Measurements from ENCODE around the gene GH1. TPM values are rescaled to one million over a fixed set of nuclear protein-coding genes. Genes with fewer than 3 reads are reported as not detected.
A peak's percentile ranks its signal among the peaks of the same experiment; 100 is the strongest.
"Not testable (repeated sequence)": the region's sequence is repeated elsewhere in the genome, so short reads cannot be mapped to it uniquely, and the experiment has no call there.

Gene GH1
- total and polyA plus RNA-seq, 7 donors: 0.25 TPM; not detected in 6

GRCh38 chr17:63914471-63914870, 4.2 kb downstream of the GH1 start:
- no peak for DNase-seq
- Histone ChIP-seq H3K4me3 (no peak overlapping the region), H3K27ac (no peak overlapping the region), H3K9me3 (no peaks in the 10 kb centered on the region), H3K4me1 (no peaks in the 10 kb centered on the region), H3K36me3 (no peaks in the 10 kb centered on the region), H3K27me3 (peaks cover 0 to 11% (median 0%) of the 10 kb centered on the region in 3 donors)
- intact Hi-C loops (cut with DNase I): loop anchor here (5.0 kb wide), 1 partner anchor 78 kb away; no protein-coding TSS in a partner anchor
- WGBS, 2 donors: 93 to 94% methylated on average over 7 of the region's 7 CpGs
- no peak for TF ChIP-seq POLR2AphosphoS5 (IDR thresholded peaks at IDR 0.05)
- TF ChIP-seq EP300 (IDR thresholded peaks at IDR 0.05): no peak
- TF ChIP-seq CTCF (IDR thresholded peaks at IDR 0.05): no peak
- no peak for TF ChIP-seq POLR2A (IDR thresholded peaks at IDR 0.05)

DNA sequence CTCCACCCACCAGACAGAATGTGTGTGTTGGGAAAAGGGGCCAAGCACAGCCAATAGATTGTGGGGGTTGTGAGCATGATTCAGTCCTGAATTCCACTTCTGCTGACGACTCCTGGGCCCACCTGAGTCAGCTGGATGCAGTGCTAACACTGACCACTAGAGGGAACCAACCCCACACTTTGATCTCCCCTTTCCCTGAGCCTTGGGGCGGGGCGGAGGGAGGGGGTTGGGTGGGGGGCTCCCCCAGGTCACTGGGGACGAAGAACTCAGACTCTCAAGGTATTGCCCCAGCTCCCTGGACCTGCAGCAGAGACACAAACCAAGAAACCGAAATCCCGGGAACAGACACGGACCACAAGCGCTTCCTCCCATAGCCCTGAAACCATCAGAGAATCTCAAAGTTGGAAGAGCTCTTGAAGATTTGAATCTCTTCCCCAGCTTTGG, 7.0 kb downstream of the GH1 start:
- H3K9me3 ChIP-seq: no peaks in the 10 kb centered on the region
- no peak overlapping the region for H3K27ac ChIP-seq
- H3K4me3 ChIP-seq: no peak overlapping the region
- TF ChIP-seq EP300 (IDR thresholded peaks at IDR 0.05) (no peak), POLR2AphosphoS5 (IDR thresholded peaks at IDR 0.05) (no peak), CTCF (IDR thresholded peaks at IDR 0.05) (peak; percentile 8 to 85 (median 34))
- WGBS, 2 donors: 44 to 50% methylated on average over 7 to 8 of the region's 8 CpGs
- no peak for DNase-seq
- H3K27me3 ChIP-seq: peaks cover 0 to 5% (median 0%) of the 10 kb centered on the region in 3 donors
- no peaks in the 10 kb centered on the region for H3K4me1 ChIP-seq
- H3K36me3 ChIP-seq: no peaks in the 10 kb centered on the region
- intact Hi-C loops (cut with DNase I): loop anchor here (5.0 kb wide), 1 partner anchor 81 kb away; no protein-coding TSS in a partner anchor

DNA sequence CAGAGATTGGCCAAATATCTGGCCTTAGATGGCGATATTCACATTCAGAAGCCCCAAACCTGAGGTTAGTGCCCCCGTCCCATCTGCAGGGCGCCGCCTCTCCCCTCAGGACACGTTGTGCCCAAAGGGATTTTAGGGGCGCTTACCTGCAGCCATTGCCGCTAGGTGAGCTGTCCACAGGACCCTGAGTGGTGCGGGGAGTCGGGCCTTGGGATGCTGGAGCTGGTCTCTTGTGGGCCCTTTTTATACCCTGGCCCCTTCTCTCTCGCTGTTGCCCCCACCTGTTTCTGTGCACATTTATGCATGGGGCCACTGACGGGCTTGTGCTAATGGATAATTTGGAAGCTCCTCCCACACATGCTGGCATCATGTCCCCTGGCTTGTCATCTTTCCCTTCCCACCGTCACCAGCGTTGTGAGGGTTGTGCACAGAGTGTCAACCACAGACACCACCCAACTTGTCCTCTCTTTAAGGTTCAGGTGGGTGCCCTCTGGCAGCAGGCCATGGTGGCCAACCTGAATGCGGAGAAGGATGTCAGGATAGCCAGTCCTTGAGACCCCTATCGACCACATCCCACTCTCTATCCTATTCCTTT, 7.5 kb downstream of the GH1 start, which contains the start of gene CSHL1:
TSS of gene CSHL1 (minus strand) at position 218 of the 595 bp plus-strand sequence. CDS start at position 156, 62 bp downstream.
- Histone ChIP-seq H3K4me3 (no peak within 1 kb of the TSS), H3K4me1 (no peaks in the 10 kb centered on the region), H3K27ac (no peak within 1 kb of the TSS), H3K36me3 (no peaks in the 10 kb centered on the region), H3K9me3 (no peaks in the 10 kb centered on the region), H3K27me3 (peaks cover 0 to 5% (median 0%) of the 10 kb centered on the region in 3 donors)
- TF ChIP-seq EP300 (IDR thresholded peaks at IDR 0.05): no peak
- no peak for TF ChIP-seq POLR2AphosphoS5 (IDR thresholded peaks at IDR 0.05)
- no peak for TF ChIP-seq POLR2A (IDR thresholded peaks at IDR 0.05)
- TF ChIP-seq CTCF (IDR thresholded peaks at IDR 0.05): no peak
- 73 to 80% methylated on average over 15 of the region's 15 CpGs for WGBS, 2 donors
- intact Hi-C loops (cut with DNase I): loop anchor here (5.0 kb wide), 1 partner anchor 81 kb away; no protein-coding TSS in a partner anchor
- DNase-seq: no peak

- H3K9me3 ChIP-seq: no peaks in the 10 kb centered on the region
- WGBS, 2 donors: 78 to 83% methylated on average over 14 of the region's 14 CpGs
- intact Hi-C loops (cut with DNase I): loop anchor here (5.0 kb wide), 1 partner anchor 82 kb away; no protein-coding TSS in a partner anchor
- no peaks in the 10 kb centered on the region for H3K4me1 ChIP-seq
- DNase-seq: no peak
- H3K36me3 ChIP-seq: no peaks in the 10 kb centered on the region
- TF ChIP-seq CTCF (IDR thresholded peaks at IDR 0.05) (no peak), EP300 (IDR thresholded peaks at IDR 0.05) (no peak)
- no peak overlapping the region for H3K27ac ChIP-seq
- peaks cover 0 to 5% (median 0%) of the 10 kb centered on the region in 3 donors for H3K27me3 ChIP-seq
- no peak overlapping the region for H3K4me3 ChIP-seq
Measured at GRCh38 chr17:63910096-63910495, 8.5 kb downstream of the GH1 start.

DNA sequence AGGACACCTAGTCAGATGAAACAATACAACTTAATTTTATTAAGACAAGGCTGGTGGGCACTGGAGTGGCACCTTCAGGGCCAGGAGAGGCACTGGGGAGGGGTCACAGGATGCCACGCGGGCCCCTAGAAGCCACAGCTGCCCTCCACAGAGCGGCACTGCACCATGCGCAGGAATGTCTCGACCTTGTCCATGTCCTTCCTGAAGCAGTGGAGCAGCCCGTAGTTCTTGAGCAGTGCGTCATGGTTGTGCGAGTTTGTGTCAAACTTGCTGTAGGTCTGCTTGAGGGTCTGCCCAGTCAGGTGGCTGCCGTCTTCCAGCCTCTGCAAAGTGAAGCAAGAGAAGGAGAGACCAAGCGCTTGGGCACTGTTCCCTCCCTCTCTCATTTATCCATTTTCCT, 9.1 kb downstream of the GH1 start:
- H3K4me3 ChIP-seq; H3K27me3 ChIP-seq; H3K9me3 ChIP-seq; DNase-seq; H3K36me3 ChIP-seq; H3K27ac ChIP-seq; H3K4me1 ChIP-seq; intact Hi-C loops (cut with DNase I): not testable (repeated sequence)
- 91 to 92% methylated on average over 10 of the region's 10 CpGs for WGBS, 2 donors

DNA sequence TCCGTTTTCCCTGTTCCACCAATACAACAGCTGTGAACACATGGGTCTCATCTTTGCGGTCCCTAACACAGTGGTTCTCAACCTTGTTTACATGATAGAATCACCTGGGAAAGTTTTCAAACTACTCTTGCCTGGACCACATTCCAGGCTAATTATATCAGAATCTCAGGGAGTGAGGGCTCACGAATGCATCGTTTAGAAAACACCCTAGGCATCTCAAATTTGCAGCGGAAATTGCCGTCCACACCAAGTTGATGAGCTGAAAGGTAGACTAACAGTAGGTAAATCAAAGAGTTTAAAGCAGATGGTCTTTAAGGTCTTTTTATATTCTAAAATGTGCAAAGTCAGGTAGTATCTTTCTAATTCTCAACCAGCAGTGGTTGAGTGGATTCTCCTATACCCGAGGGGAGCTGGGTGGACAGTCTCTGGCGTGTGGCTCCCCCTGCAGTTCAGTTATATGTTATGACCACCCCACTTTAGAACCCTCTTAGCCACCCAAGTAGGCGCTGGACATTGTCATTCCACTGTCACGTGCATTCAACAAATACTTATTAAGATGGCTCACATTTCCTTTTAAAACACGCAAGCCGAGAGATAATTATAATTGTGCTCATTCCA, 11.4 kb downstream of the GH1 start:
- WGBS, 2 donors: 63 to 64% methylated on average over 11 of the region's 12 CpGs
- DNase-seq; H3K4me3 ChIP-seq; H3K27me3 ChIP-seq; H3K9me3 ChIP-seq; H3K4me1 ChIP-seq; H3K27ac ChIP-seq; H3K36me3 ChIP-seq; intact Hi-C loops (cut with DNase I): not testable (repeated sequence)

DNA sequence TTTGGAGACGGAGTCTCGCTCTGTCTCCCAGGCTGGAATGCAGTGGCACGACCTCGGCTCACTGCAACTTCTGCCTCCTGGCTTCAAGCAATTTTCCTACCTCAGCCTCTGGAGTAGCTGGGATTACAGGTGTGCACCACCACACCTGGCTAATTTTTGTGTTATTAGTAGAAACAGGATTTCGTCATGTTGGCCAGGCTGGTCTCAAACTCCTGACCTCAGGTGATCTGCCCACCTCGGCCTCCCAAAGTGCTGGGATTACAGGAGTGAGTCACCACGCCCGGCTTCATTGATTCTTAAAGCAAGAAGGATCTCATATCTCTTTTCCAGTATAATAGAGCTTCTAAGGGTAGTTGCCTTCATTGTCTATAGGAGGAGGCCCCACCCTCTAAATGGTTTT, 13.8 kb downstream of the GH1 start:
- H3K27ac ChIP-seq; intact Hi-C loops (cut with DNase I); H3K4me1 ChIP-seq; H3K27me3 ChIP-seq; H3K9me3 ChIP-seq; DNase-seq; H3K4me3 ChIP-seq; H3K36me3 ChIP-seq: not testable (repeated sequence)
- WGBS, 2 donors: 89 to 92% methylated on average over 8 of the region's 8 CpGs

GRCh38 chr17:63903787-63904201, 14.8 kb downstream of the GH1 start:
- H3K4me1 ChIP-seq; H3K9me3 ChIP-seq; H3K36me3 ChIP-seq; intact Hi-C loops (cut with DNase I); DNase-seq; H3K27ac ChIP-seq; H3K4me3 ChIP-seq; H3K27me3 ChIP-seq: not testable (repeated sequence)
- 30 to 31% methylated on average over 5 of the region's 5 CpGs for WGBS, 2 donors

Data from sigmoid colon (tissue), 7 donors.